GM18868 (cell line): ENCODE data around the gene EXOC2.

Experiments used
- ATAC-seq: cut with Tn5 transposase; IDR thresholded peaks from one replicate; pipeline ENCODE4 v1.9.1; 2021; ENCODE audit warnings: mild to moderate bottlenecking, moderate library complexity; ENCODE audit not compliant: unreplicated experiment

Gene EXOC2

DNA sequence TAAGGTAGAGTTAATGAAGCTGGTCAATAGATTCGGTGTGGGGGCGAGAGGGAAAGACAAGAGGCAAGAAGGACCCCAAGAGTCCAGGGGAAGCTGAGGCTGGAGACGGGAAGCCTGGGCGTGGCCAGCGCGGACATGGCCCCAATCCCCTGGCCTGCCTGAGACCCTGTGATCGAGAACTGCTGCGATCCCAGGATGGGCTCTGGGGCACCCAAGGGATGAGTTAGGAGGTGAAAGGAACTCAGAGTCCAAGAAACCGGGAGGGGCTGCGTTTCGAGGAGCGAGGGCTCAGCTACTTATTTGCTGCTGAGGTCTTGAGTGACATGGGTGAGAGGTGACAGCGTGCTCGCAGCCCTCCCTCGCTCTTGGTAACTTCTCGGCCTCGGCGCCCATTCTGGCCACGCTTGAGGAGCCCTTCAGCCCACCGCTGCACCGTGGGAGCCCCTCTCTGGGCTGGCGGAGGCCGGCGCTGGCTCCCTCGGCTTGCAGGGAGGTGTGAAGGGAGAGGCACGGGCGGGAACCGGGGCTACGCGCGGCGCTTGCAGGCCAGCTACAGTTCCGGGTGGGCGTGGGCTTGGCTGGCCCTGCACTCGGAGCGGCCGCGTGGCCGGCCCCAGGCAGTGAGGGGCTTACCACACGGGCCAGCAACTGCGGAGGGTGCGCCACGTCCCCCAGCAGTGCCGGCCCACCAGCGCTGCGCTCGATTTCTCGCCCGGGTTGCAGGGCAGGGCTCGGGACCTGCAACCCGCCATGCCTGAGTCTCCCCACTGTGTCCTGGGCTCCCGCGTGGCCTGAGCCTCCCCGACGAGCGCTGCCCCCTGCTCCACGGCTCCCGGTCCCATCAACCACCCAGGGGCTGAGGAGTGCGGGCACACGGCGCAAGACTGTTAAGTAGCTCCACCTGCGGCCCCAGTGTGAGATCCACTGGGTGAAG is 243.2 kb downstream of the EXOC2 start:
- ATAC-seq: no peak

GRCh38 chr6:449057-449430 is 243.9 kb downstream of the EXOC2 start:
- ATAC-seq: no peak

GRCh38 chr6:448296-449056 is 244.5 kb downstream of the EXOC2 start:
- no peak for ATAC-seq

DNA sequence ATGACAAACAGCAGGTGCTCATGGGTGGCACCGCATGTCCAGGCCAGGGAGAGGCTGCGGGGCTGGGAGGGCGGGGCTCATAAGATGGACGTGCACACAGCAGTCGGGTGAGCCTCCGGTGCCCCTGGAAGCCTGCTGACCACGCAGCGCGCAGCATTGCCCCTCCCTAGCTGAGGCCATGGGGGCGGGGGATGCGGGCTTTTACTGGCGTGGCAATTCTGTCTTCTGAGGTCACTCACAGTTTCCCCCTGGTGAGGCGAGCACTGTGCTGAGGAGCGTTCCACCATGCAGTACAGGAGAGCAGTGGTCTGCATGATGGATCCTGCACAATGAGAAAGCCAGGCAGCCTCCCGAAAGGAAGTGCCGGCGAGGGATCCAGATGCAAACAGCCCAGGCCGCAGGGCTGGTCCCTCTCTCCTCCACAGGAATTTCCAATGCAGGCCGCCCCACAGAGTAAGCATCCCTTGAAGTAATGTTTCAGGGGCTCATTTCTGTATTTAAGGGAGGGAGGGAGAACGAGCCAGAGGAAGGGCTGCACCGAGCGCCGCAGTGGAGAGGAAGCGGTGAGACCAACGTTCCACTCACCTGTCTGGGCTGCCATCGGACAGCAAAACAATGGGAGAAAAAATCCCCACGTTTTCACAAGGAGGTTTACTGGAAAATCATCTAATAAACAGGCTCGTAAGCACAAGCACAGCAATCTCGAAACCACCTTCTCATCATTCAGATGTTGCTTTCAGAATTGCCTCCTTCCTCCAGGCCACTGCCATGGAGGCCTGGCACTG is 245.4 kb downstream of the EXOC2 start:
- no peak for ATAC-seq

DNA sequence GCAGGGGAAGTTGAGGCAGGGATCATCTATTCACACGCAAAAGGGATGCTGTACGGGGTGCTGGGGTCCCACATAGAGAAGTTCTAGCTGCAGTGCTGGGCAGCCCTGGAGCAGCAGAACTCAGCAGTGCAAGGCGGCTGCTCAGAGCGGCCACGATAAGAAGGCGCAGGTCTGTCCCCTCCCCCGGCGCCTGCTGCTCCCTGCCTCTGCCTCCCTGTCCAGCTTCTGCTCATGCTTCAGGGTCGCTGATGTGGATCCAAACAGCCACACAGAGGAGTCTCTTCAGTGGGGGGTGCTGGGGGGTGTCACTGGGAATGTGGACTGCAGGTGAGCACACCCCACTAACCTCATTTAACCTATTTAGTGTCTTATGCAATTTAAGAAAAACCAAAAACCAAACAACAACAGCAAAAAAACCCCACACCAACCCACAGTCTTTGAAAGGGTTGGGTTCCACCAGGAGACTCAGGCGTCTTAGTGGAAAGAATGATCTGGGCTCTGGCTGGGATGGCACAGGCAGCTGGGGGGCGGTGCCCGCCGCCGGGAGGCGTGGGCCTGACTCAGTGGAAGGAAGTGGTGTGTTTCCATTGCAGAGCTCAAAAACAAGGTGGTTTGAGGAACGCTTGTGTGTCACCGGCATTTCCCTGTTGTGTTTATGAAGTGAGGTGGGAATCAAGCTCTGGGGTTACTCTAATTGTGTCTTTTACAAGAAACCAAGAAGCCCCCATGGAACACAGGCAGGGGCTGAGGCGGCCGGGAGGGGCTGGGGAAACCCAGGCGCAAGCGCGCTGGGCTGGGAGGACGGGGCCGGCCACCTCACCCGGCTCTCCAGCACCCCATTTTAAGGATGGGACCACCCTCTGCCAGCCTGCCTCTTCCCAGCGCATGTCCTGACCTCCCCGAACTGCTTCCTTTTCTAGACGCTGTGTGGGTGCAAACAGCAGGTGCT is 246.2 kb downstream of the EXOC2 start:
- ATAC-seq: no peak

- no peak for ATAC-seq
Observed at GRCh38 chr6:445571-446417, 247.1 kb downstream of the EXOC2 start.

GRCh38 chr6:444653-445275 is 248.2 kb downstream of the EXOC2 start:
- ATAC-seq: no peak

DNA sequence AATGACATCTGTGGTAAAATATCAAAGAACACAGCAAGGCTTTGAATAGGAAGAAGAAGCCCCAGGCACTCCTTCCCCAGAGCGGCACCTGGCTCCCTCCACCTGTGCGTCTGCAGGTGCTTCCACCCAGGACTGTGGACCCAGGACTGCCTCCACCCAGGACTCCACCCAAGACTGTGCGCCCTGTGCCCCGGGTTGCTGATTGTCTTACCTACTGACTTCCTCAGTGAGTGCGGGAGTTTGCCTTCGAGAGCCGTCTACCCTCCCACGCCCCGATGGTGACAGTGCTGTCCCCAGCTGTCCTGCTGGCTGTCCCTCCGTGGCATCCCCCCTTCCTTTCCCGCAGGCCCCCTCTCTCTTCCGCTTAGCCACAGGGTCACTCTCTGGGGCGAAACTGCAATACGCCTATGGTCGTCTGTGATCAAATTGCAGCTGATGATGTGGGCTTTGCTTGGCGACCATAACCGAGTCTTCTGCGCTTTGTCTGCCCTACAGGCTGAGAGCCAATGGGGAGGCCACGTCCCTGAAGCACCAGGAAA is 249.2 kb downstream of the EXOC2 start:
- no peak for ATAC-seq

DNA sequence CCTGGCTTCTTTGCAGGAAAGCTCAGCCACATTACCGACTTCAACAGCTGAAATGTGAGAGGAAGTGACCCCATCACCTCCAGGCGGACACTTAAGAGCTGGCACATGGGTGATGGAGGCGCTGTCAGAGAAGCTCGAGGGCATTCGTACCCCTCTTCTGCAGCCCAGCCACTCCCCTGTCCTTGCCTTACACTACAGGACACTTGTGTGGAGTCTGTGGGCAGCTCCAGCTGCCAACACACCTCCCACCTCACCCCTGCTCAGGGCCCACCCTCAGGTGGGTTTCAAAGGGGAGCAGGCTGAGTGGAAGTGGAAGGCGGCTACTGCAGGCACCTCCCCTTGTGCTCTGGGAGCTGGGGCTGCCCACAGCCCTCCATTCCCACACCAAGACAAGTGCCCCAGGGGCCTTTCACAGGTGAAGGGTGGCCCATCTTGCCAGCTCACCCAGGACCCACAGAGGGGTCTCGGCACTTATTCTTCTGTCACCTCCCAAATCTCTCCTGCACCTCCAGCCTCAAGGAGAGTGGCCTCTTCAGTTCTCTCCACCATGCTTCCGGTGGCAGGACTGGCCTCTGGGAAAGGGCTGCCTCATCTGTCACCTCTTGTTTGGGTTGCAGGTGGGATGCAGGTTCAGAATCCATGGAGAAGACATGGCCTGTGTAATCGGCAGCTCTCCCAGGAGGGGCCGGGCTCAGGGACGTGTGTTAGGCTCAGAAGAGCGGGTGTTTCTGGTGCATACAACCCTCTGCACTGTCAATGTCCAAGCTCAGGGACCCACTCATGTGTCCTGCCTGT is 251.6 kb downstream of the EXOC2 start:
- ATAC-seq: no peak

- no peak for ATAC-seq
Observed at GRCh38 chr6:439641-440167, 253.2 kb downstream of the EXOC2 start.

- no peak for ATAC-seq
Observed at GRCh38 chr6:438634-439170, 254.2 kb downstream of the EXOC2 start.

DNA sequence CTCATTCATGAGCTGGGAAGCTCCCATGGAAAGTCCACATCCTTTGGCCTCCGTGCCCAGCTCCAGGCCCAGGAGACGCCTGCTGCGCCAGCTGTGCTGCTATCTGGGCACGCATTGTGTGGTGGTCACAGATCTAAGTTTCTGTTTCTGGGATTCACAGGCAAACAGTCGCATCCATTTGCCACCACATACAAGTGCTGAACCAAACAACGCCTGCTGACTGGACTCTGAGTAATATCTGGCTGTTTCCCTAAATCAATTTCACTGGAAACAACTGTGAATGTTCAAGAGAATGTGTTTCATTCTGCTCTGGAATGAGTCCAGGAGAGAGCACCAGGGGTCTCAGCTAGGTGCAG is 255.9 kb downstream of the EXOC2 start:
- no peak for ATAC-seq

GRCh38 chr6:436308-437036 is 256.5 kb downstream of the EXOC2 start:
- ATAC-seq: no peak

DNA sequence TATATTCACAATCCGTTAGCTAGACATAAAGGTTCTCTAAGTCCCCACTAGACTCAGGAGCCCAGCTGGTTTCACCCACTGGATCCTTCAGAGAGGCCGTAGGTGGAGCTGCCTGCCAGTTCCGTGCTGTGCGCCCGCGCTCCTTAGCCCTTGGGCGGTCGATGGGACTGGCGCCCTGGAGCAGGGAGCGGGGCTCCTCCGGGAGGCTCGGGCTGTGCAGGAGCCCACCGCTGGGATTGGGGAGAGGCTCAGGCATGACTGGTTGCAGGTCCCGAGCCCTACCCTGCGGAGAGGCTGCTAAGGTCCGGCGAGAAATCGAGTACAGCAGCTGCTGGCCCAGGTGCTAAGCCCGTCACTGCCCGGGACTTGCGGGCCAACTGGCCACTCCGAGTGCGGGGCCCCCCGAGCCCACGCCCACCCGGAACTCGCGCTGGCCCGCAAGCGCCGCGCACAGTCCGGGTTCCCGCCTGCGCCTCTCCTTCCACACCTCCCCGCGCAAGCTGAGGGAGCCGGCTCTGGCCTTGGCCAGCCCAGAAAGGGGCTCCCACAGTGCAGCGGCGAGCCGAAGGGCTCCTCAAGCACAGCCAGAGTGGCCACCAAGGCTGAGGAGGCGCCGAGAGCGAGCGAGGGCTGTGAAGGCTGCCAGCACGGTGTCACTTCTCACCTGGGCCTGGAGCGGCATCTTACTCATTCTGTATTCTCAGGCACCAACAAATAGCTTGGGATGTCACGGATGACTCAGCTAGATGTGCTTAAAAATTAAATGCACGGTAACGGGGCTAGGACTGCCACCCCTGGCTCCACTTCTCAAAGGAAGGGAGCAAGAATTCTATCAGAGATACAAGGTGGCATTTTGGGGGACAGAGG is 257.3 kb downstream of the EXOC2 start:
- no peak for ATAC-seq
